HL-60 (cell line): ENCODE data around the gene COPS4.
"Not testable (repeated sequence)": the region's sequence is repeated elsewhere in the genome, so short reads cannot be mapped to it uniquely, and the experiment has no call there.

Source experiments
- DNase-seq, 2 experiments: peaks; one replicate each; pipeline ENCODE4 v3.0.0-alpha.2; 2010 to 2020; ENCODE audit warnings: low read depth in 1 of 2, low spot score in 1 of 2
- H3K27ac ChIP-seq: fragments of 250-450 bp; sonication (Bioruptor Pico); replicated peaks from 2 replicates; pipeline ENCODE4 v1.5.1; 2020; ENCODE audit warnings: mild to moderate bottlenecking, moderate library complexity
- H3K27me3 ChIP-seq: fragments of 250-450 bp; sonication (Bioruptor Pico); 2 replicates; pipeline ENCODE4 v1.5.1; 2021; ENCODE audit warnings: mild to moderate bottlenecking, moderate library complexity; ENCODE audit not compliant: insufficient read depth, poor library complexity, severe bottlenecking
- H3K4me3 ChIP-seq: replicated peaks from 2 replicates; pipeline ENCODE4 v1.5.1; 2011; ENCODE audit warnings: mild to moderate bottlenecking, control low read depth, low read length; ENCODE audit not compliant: insufficient read depth
- CTCF ChIP-seq: IDR thresholded peaks from one replicate; pipeline ENCODE4 v1.5.1; 2011; ENCODE audit warnings: low read length, control low read depth, inconsistent platforms; ENCODE audit not compliant: insufficient read depth
- GABPA ChIP-seq: IDR thresholded peaks from 2 replicates; pipeline ENCODE4 v1.6.1; 2012; ENCODE audit warnings: low read depth
- POLR2AphosphoS5 ChIP-seq: IDR thresholded peaks from 2 replicates; pipeline ENCODE4 v1.6.1; 2012; ENCODE audit warnings: low read depth
- REST ChIP-seq: IDR thresholded peaks from 2 replicates; pipeline ENCODE4 v1.6.1; 2012; ENCODE audit warnings: low read depth; ENCODE audit not compliant: insufficient replicate concordance
- SPI1 ChIP-seq: IDR thresholded peaks from 2 replicates; pipeline ENCODE4 v1.6.1; 2012; ENCODE audit warnings: low read depth, mild to moderate bottlenecking, borderline replicate concordance

COPS4 gene

GRCh38 chr4:83065266-83065665 lies 30.3 kb downstream of the COPS4 start:
- H3K27me3 ChIP-seq = no peaks in the 10 kb centered on the region
- H3K27ac ChIP-seq = no peak overlapping the region
- TF ChIP-seq CTCF (no peak), SPI1 (peak; percentile 82)
- H3K4me3 ChIP-seq = no peak overlapping the region
- DNase-seq = no peak

- no peak for DNase-seq
- Histone ChIP-seq H3K27me3 (no peaks in the 10 kb centered on the region), H3K4me3 (no peak overlapping the region), H3K27ac (no peak overlapping the region)
- TF ChIP-seq GABPA (no peak), SPI1 (no peak)
Observed at GRCh38 chr4:83067058-83067639, 32.2 kb downstream of the COPS4 start.

GRCh38 chr4:83071116-83071515 lies 36.1 kb downstream of the COPS4 start:
- H3K27ac ChIP-seq = no peak overlapping the region
- no peaks in the 10 kb centered on the region for H3K27me3 ChIP-seq
- H3K4me3 ChIP-seq = no peak overlapping the region
- no peak for TF ChIP-seq POLR2AphosphoS5
- no peak for DNase-seq

GRCh38 chr4:83074086-83074704 lies 39.2 kb downstream of the COPS4 start:
- no peak overlapping the region for H3K4me3 ChIP-seq
- peak in 1 of 2 experiments; percentile 76 for DNase-seq
- no peak for TF ChIP-seq POLR2AphosphoS5
- TF ChIP-seq REST = no peak
- TF ChIP-seq SPI1 = no peak
- no peak for TF ChIP-seq GABPA
- peak; percentile 81 for TF ChIP-seq CTCF
- H3K27me3 ChIP-seq = no peaks in the 10 kb centered on the region
- H3K27ac ChIP-seq = no peak overlapping the region

- DNase-seq, H3K27ac ChIP-seq, H3K4me3 ChIP-seq, H3K27me3 ChIP-seq: not testable (repeated sequence)
Observed at GRCh38 chr4:83074783-83075182, 39.8 kb downstream of the COPS4 start.

GRCh38 chr4:83075311-83076095 lies 40.5 kb downstream of the COPS4 start:
- Histone ChIP-seq H3K27me3 (no peaks in the 10 kb centered on the region), H3K4me3 (no peak overlapping the region), H3K27ac (no peak overlapping the region)
- TF ChIP-seq REST = no peak
- TF ChIP-seq POLR2AphosphoS5 = no peak
- TF ChIP-seq SPI1 = no peak
- no peak for TF ChIP-seq CTCF
- no peak for TF ChIP-seq GABPA
- no peak for DNase-seq
